WTC11 (cell line): Measurements from ENCODE around the gene LYRM4.

Experiments used
- ATF1 ChIP-seq: sonication (generic); formaldehyde crosslinking; IDR thresholded peaks from 2 replicates; pipeline ENCODE4 v1.8.1; 2023; ENCODE audit warnings: mild to moderate bottlenecking, moderate library complexity, missing genetic modification reagents
- ELF4 ChIP-seq: sonication (generic); formaldehyde crosslinking; IDR thresholded peaks from 2 replicates; pipeline ENCODE4 v1.8.1; 2022; ENCODE audit warnings: low read depth, mild to moderate bottlenecking, moderate library complexity, missing genetic modification reagents
- ETV6 ChIP-seq: sonication (generic); formaldehyde crosslinking; IDR thresholded peaks from 2 replicates; pipeline ENCODE4 v1.8.1; 2022; ENCODE audit warnings: mild to moderate bottlenecking, missing genetic modification reagents
- JUN ChIP-seq: sonication (generic); formaldehyde crosslinking; IDR thresholded peaks from 2 replicates; pipeline ENCODE4 v1.8.0; 2023; ENCODE audit warnings: mild to moderate bottlenecking, missing genetic modification reagents
- MYBL2 ChIP-seq: sonication (generic); formaldehyde crosslinking; IDR thresholded peaks from 2 replicates; pipeline ENCODE4 v1.8.1; 2023; ENCODE audit warnings: mild to moderate bottlenecking, moderate library complexity, missing genetic modification reagents
- RORB ChIP-seq: fragments of 250-450 bp; sonication (Bioruptor Pico); IDR thresholded peaks from 2 replicates; pipeline ENCODE4 v1.9.0; 2021; ENCODE audit warnings: mild to moderate bottlenecking
- SOX15 ChIP-seq: fragments of 250-450 bp; sonication (Bioruptor Pico); IDR thresholded peaks from 2 replicates; pipeline ENCODE4 v1.9.0; 2021; ENCODE audit warnings: mild to moderate bottlenecking
- TF ChIP-seq, protein P1 (sequence below): fragments of 200-600 bp; IDR thresholded peaks from 2 replicates; pipeline ENCODE4 v1.8.0; 2022; ENCODE audit warnings: antibody characterized with exemption
- TF ChIP-seq, protein P2 (sequence below): sonication (generic); formaldehyde crosslinking; IDR thresholded peaks from 2 replicates; pipeline ENCODE4 v1.8.0; 2022; ENCODE audit warnings: mild to moderate bottlenecking, missing genetic modification reagents

DNA sequence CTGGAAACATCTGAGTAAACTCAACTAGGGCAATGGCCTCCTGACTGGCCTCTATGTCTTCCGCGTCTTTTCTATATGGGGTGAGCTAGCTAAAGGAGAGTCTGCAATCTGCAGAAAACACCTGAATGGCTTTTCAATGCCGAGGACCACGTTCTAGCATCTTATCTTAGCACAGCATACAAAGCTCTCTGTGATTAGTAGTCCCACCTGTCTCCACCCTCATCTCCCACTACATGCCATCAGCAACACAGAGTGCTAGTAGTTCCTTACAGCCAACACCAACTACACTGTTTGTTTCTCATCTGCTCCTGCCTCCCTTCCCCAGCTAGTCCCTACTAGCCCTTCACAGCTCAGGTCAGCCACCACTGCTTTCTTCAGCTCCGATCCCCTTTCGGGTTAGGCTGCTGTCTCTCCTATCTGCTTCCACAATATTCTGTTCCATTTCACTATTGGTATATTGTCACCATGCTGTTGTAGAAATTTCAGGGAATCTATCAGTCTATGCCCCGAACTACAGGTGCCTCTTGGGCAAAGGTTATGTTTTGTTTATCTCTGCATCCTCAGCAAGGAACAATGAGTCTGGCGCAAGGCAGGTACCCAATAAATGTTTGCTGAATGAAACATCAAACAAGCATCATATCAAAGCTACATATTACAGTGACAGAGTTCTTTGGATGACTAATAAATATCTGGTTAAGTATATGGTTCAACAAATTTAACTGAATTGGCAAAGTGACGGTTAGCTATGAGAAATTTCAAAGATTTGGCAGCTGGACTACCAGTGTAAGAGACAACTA, 12.2 kb downstream of the LYRM4 start:
- TF ChIP-seq ETV6 (CRISPR knock-in tag) (no peak), ATF1 (CRISPR knock-in tag) (no peak), MYBL2 (no peak), RORB (CRISPR knock-in tag) (no peak), JUN (CRISPR knock-in tag) (no peak), SOX15 (CRISPR knock-in tag) (no peak), ELF4 (CRISPR knock-in tag) (no peak)
- TF ChIP-seq, protein P1, sequence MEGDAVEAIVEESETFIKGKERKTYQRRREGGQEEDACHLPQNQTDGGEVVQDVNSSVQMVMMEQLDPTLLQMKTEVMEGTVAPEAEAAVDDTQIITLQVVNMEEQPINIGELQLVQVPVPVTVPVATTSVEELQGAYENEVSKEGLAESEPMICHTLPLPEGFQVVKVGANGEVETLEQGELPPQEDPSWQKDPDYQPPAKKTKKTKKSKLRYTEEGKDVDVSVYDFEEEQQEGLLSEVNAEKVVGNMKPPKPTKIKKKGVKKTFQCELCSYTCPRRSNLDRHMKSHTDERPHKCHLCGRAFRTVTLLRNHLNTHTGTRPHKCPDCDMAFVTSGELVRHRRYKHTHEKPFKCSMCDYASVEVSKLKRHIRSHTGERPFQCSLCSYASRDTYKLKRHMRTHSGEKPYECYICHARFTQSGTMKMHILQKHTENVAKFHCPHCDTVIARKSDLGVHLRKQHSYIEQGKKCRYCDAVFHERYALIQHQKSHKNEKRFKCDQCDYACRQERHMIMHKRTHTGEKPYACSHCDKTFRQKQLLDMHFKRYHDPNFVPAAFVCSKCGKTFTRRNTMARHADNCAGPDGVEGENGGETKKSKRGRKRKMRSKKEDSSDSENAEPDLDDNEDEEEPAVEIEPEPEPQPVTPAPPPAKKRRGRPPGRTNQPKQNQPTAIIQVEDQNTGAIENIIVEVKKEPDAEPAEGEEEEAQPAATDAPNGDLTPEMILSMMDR: no peak
- TF ChIP-seq, protein P2, sequence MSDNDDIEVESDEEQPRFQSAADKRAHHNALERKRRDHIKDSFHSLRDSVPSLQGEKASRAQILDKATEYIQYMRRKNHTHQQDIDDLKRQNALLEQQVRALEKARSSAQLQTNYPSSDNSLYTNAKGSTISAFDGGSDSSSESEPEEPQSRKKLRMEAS (CRISPR knock-in tag): no peak
